PC-3 (cell line): ENCODE data around the gene DLG1. TPM values are rescaled to one million over a fixed set of nuclear protein-coding genes. Genes with fewer than 3 reads are reported as not detected.

Experiments
- ATAC-seq: fragments of 200-7000 bp; cut with Tn5 transposase; 2 replicates; pipeline ENCODE4 v1.9.1; 2020; ENCODE audit warnings: mild to moderate bottlenecking, moderate library complexity
- BruUV-seq: library from RNA; stranded (reverse); fragments of 400-500 nt; replicated peaks from 2 replicates; lab custom pipeline; 2021; lab: Mats Ljungman, UMichigan
- CTCF ChIA-PET: fragments of 300-600 bp; sonication (Branson Sonifier 250); formaldehyde crosslinking; loops from one replicate; lab custom pipeline; 2022; ENCODE audit warnings: antibody characterized with exemption; lab: Charles Lee
- POLR2A ChIA-PET: fragments of 300-600 bp; sonication (Branson Sonifier 250); formaldehyde crosslinking; loops from one replicate; lab custom pipeline; 2022; ENCODE audit warnings: antibody characterized with exemption; ENCODE audit not compliant: unreplicated experiment; lab: Charles Lee
- DNase-seq: peaks from one replicate; pipeline ENCODE4 v3.0.0-alpha.2; 2015
- H2AFZ ChIP-seq: fragments of 300-600 bp; sonication (generic); 2 replicates; pipeline ENCODE4 v1.6.0; 2016; ENCODE audit warnings: antibody characterized with exemption, low read length
- H3F3A ChIP-seq: fragments of 300-600 bp; sonication (generic); one replicate; pipeline ENCODE4 v1.6.0; 2017; ENCODE audit warnings: antibody characterized with exemption, low read length, control low read depth, mild to moderate bottlenecking; ENCODE audit not compliant: unreplicated experiment
- H3K27ac ChIP-seq: fragments of 300-600 bp; sonication (generic); 2 replicates; pipeline ENCODE4 v1.5.1; 2016; ENCODE audit warnings: mild to moderate bottlenecking, low read length
- H3K27me3 ChIP-seq: fragments of 300-600 bp; sonication (generic); 2 replicates; pipeline ENCODE4 v1.6.1; 2016; ENCODE audit warnings: low read length, mixed read lengths
- H3K36me3 ChIP-seq: fragments of 300-600 bp; sonication (generic); 2 replicates; pipeline ENCODE4 v1.6.1; 2016; ENCODE audit warnings: low read depth, mixed run types, low read length, mixed read lengths
- H3K4me1 ChIP-seq: fragments of 300-600 bp; sonication (generic); 2 replicates; pipeline ENCODE4 v1.5.1; 2016; ENCODE audit warnings: low read length; ENCODE audit not compliant: insufficient read depth
- H3K4me2 ChIP-seq: fragments of 300-600 bp; sonication (generic); 2 replicates; pipeline ENCODE4 v1.6.0; 2016; ENCODE audit warnings: low read length
- H3K4me3 ChIP-seq: fragments of 300-600 bp; sonication (generic); 2 replicates; pipeline ENCODE4 v1.5.1; 2016; ENCODE audit warnings: mild to moderate bottlenecking, low read length, mixed read lengths
- H3K79me2 ChIP-seq: fragments of 300-600 bp; sonication (generic); 2 replicates; pipeline ENCODE4 v1.6.1; 2017; ENCODE audit warnings: low read length, mixed read lengths
- H3K9ac ChIP-seq: fragments of 300-600 bp; sonication (generic); 2 replicates; pipeline ENCODE4 v1.6.0; 2016; ENCODE audit warnings: mild to moderate bottlenecking, low read length
- H3K9me2 ChIP-seq: fragments of 300-600 bp; sonication (generic); replicated peaks from 2 replicates; pipeline ENCODE4 v1.6.1; 2016; ENCODE audit warnings: mixed run types, low read length, mixed read lengths
- H3K9me3 ChIP-seq: fragments of 300-600 bp; sonication (generic); 2 replicates; pipeline ENCODE4 v1.6.1; 2016; ENCODE audit warnings: low read length, mixed read lengths
- H4K20me1 ChIP-seq: fragments of 300-600 bp; sonication (generic); 2 replicates; pipeline ENCODE4 v1.6.1; 2016; ENCODE audit warnings: low read length, mixed read lengths
- EZH2 ChIP-seq: fragments of 300-600 bp; sonication (generic); IDR thresholded peaks from one replicate; pipeline ENCODE4 v1.6.1; 2017; ENCODE audit warnings: antibody characterized with exemption, mild to moderate bottlenecking, low read length; ENCODE audit not compliant: unreplicated experiment
- EZH2phosphoT487 ChIP-seq: fragments of 300-600 bp; sonication (generic); IDR thresholded peaks from 2 replicates; pipeline ENCODE4 v1.6.1; 2018; ENCODE audit warnings: mild to moderate bottlenecking, antibody characterized with exemption, low read length, borderline replicate concordance
- intact Hi-C: fragments of 100-400 bp; cut with micrococcal nuclease; formaldehyde crosslinking; loops from 2 replicates; pipeline ENCODE4 v1.9.0; 2023
- total RNA-seq: library from RNA; depleted of rRNA; stranded (reverse); fragments of >200 nt; gene quantifications from 2 replicates; pipeline ENCODE4 v1.2.3, GENCODE V29; 2014
- TF ChIP-seq, protein P1 (sequence below): fragments of 300-600 bp; sonication (generic); conservative IDR thresholded peaks from 2 replicates; pipeline ENCODE4 v1.5.1; 2017; ENCODE audit warnings: antibody characterized with exemption, low read depth, mild to moderate bottlenecking, low read length

DLG1 gene
- total RNA-seq, 1 experiment from 2014 or later: 60.8 TPM

DNA sequence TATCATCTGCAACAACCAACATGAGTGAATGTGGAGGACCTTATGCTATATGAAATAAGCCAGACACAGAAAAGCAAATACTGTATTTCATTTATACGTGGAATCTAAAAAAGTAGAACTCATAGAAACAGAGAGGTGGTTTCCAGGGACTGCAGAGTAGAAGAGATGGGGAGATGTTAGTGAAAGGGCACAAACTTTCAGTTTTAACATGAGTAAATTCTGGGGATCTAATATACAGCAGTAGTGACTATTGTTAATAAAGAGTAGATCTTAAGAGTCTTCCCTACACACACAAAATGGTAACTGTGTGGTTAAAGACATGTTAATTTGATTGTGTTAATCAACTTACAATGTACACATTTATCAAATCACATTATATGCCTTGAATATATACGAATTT lies 247.9 kb downstream of the DLG1 start:
- no peaks in the 10 kb centered on the region for H4K20me1 ChIP-seq
- no peak overlapping the region for H3K9ac ChIP-seq
- H3K27ac ChIP-seq: no peak overlapping the region
- ATAC-seq (no peak), DNase-seq (no peak)
- H3K27me3 ChIP-seq: no peaks in the 10 kb centered on the region
- no peak overlapping the region for H3K4me2 ChIP-seq
- no peaks in the 10 kb centered on the region for H3K79me2 ChIP-seq
- ChIA-PET CTCF (no interaction called here), POLR2A (no interaction called here)
- H3K9me2 ChIP-seq: no peaks in the 10 kb centered on the region
- H3K4me3 ChIP-seq: no peak overlapping the region
- no peaks in the 10 kb centered on the region for H3F3A ChIP-seq
- no peaks in the 10 kb centered on the region for H3K9me3 ChIP-seq
- H3K36me3 ChIP-seq: peaks cover 21% of the 10 kb centered on the region; the same call in 1 of the 2 replicates
- no peak for TF ChIP-seq EZH2
- intact Hi-C loops: no loop called here
- H2AFZ ChIP-seq: no peak overlapping the region
- BruUV-seq: no TSS peak
- no peaks in the 10 kb centered on the region for H3K4me1 ChIP-seq

GRCh38 chr3:197042539-197042938 lies 255.9 kb downstream of the DLG1 start:
- intact Hi-C loops: no loop called here
- ChIA-PET CTCF (no interaction called here), POLR2A (no interaction called here)
- no TSS peak for BruUV-seq
- H3F3A ChIP-seq: no peaks in the 10 kb centered on the region
- H3K36me3 ChIP-seq: peaks cover 22% of the 10 kb centered on the region
- H3K27me3 ChIP-seq: no peaks in the 10 kb centered on the region
- H3K4me3 ChIP-seq: no peak overlapping the region
- H3K4me1 ChIP-seq: peaks cover 13% of the 10 kb centered on the region
- DNase-seq (no peak), ATAC-seq (no peak)
- H3K27ac ChIP-seq: no peak overlapping the region
- no peaks in the 10 kb centered on the region for H3K9me2 ChIP-seq
- no peaks in the 10 kb centered on the region for H4K20me1 ChIP-seq
- no peaks in the 10 kb centered on the region for H3K79me2 ChIP-seq
- TF ChIP-seq, protein P1, sequence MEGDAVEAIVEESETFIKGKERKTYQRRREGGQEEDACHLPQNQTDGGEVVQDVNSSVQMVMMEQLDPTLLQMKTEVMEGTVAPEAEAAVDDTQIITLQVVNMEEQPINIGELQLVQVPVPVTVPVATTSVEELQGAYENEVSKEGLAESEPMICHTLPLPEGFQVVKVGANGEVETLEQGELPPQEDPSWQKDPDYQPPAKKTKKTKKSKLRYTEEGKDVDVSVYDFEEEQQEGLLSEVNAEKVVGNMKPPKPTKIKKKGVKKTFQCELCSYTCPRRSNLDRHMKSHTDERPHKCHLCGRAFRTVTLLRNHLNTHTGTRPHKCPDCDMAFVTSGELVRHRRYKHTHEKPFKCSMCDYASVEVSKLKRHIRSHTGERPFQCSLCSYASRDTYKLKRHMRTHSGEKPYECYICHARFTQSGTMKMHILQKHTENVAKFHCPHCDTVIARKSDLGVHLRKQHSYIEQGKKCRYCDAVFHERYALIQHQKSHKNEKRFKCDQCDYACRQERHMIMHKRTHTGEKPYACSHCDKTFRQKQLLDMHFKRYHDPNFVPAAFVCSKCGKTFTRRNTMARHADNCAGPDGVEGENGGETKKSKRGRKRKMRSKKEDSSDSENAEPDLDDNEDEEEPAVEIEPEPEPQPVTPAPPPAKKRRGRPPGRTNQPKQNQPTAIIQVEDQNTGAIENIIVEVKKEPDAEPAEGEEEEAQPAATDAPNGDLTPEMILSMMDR: no peak
- no peak for TF ChIP-seq EZH2phosphoT487
- no peak for TF ChIP-seq EZH2
- H3K9me3 ChIP-seq: no peaks in the 10 kb centered on the region
- no peak overlapping the region for H3K9ac ChIP-seq
- H2AFZ ChIP-seq: no peak overlapping the region
- no peak overlapping the region for H3K4me2 ChIP-seq

GRCh38 chr3:197041875-197042488 lies 256.4 kb downstream of the DLG1 start:
- Histone ChIP-seq H3K9ac (no peak overlapping the region), H3K9me3 (no peaks in the 10 kb centered on the region), H3F3A (no peaks in the 10 kb centered on the region), H3K27ac (no peak overlapping the region), H3K9me2 (no peaks in the 10 kb centered on the region), H3K4me2 (no peak overlapping the region), H3K27me3 (no peaks in the 10 kb centered on the region), H3K4me1 (peaks cover 13% of the 10 kb centered on the region), H3K4me3 (no peak overlapping the region), H2AFZ (no peak overlapping the region), H3K36me3 (peaks cover 17% of the 10 kb centered on the region), H3K79me2 (no peaks in the 10 kb centered on the region), H4K20me1 (no peaks in the 10 kb centered on the region)
- POLR2A ChIA-PET: no interaction called here
- intact Hi-C loops: no loop called here
- CTCF ChIA-PET: no interaction called here
- DNase-seq: no peak
- no peak for ATAC-seq
- no TSS peak for BruUV-seq
- no peak for TF ChIP-seq EZH2
- TF ChIP-seq, protein P1: no peak
- TF ChIP-seq EZH2phosphoT487: no peak
